CD1c-positive myeloid dendritic cell (primary cell): ENCODE results near the gene TFDP1.

Source experiments
- DNase-seq: peaks from one replicate; pipeline ENCODE4 v3.0.0-alpha.2; 2016; ENCODE audit errors: extremely low spot score

Gene TFDP1

GRCh38 chr13:113632706-113633484 lies 48.3 kb downstream of the TFDP1 start:
- no peak for DNase-seq

DNA sequence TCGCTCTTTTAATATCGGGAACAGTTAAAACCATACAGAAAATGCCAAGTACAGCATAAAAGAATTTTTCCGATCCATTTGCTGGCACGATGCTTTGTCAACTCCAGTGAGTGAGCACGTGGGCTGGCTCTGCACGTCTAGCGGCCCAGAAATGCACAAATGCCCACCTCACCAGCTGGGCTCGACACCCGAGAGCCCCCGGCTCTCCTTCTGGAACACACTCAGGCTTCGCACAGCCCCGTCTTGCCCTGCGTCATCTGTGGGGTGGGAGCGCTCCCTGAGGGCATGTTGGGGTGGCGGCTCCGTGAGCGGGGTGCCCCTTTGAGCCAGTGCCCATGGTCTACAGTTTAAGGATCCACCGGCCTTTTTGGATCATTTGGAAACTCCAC lies 48.9 kb downstream of the TFDP1 start:
- no peak for DNase-seq

GRCh38 chr13:113634279-113635047 lies 49.9 kb downstream of the TFDP1 start:
- DNase-seq: no peak

- no peak for DNase-seq
Observed at GRCh38 chr13:113635048-113635420, 50.5 kb downstream of the TFDP1 start.

- no peak for DNase-seq
Observed at GRCh38 chr13:113635709-113636108, 51.2 kb downstream of the TFDP1 start.

- DNase-seq: no peak
Observed at GRCh38 chr13:113636266-113636963, 51.9 kb downstream of the TFDP1 start.

DNA sequence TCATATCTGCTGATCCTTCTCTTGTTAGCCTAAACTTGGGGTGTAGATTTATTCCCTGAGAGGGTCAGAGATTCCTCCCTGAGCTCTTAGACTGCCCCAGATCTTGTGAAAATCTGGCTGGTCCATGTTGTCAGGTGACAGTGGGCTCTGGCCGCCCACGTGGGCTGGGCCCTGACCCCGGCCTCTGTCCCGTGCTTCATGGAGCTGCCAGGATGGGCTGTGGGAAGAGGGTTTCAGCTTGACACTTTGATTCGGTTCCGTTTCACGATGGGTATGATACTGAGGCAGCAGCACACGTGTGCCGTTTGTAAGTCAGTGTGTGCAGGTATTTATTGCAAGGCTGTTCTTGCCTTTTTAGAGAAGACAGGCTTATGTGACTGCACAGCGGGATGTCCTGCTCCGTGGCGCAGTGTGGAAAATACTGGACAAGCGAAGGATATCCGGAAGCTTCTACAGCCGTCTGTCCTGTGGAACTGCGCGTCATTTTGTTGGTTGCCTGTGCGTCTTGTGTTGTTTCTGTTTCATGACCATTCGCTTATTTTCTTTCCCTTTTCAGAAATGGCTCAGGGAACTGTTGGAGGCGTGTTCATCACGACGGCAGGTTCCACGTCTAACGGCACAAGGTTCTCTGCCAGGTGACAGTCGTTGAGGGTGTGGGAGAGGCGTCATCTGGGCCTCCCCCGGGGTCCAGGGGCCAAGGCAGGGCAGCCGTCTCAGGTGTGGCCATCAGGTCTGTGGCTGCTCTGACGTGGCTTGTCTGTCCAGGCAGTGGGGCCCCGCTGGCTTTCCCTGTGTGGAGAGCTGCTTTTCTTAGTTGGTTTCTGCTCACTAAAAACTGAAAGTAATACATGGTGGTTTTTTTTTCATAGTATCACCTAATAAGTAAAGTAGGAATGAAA lies 53.0 kb downstream of the TFDP1 start:
- DNase-seq: no peak

DNA sequence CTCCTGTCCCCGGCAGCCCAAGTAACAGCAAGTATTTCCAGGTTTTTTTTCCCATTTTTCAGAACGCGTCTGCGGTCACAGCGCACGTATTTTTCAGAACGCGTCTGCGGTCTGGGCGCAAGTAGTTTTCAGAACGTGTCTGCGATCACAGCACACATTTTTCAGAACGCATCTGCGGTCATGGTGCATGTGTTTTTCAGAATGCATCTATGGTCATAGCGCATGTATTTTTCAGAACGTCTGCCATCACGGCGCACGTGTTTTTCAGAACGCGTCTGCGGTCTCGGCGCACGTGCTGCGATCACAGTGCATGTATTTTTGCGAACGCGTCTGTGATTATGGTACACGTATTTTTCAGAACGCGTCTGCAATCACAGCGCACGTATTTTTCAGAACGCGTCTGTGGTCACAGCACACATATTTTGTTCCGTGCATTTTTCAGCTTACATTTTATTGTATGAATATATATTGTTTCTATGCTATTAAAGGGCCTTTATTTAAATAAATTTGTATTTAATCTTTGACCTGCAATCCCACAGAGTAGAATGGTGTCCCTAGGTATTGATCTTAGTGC lies 53.7 kb downstream of the TFDP1 start:
- no peak for DNase-seq

DNA sequence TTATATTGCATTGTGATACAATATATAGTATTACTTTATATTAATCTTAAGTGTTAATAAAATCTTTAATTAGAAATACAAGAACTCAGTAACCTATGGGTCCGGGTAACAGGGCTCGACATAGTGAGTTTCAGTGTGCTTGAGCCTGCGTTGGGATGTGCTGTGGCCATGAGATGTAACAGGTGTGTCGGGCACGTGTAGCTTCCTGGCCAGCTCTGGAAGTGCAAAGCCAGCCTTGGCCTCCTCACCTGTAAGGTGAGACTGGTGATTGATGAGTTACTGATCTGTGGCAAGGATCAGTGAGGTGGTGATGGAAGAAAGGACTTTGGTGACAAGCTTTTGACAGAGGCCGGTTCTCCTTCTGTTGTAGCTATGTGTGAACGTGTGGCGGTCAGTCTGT lies 54.3 kb downstream of the TFDP1 start:
- no peak for DNase-seq

GRCh38 chr13:113639616-113640262 lies 55.2 kb downstream of the TFDP1 start:
- DNase-seq: no peak

GRCh38 chr13:113641426-113641825 lies 56.9 kb downstream of the TFDP1 start:
- no peak for DNase-seq

DNA sequence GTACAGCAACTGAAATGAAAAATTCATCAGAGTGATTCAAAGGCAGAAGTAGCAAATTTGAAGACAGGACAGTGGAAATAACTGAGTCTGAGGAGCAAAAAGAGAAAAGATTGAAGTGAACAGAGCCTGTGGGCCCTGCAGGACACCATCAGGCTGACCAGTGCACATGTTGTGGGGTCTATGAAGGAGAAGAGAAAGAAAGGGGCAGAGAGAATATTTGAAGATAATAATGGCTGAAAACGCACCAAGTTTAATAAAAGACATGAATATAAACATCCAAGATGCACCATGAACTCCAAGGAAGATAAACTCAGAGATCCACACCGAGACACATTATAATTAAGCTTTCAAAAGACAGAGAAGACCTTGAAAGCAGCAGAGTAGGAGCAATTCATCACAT lies 58.0 kb downstream of the TFDP1 start:
- DNase-seq: no peak

DNA sequence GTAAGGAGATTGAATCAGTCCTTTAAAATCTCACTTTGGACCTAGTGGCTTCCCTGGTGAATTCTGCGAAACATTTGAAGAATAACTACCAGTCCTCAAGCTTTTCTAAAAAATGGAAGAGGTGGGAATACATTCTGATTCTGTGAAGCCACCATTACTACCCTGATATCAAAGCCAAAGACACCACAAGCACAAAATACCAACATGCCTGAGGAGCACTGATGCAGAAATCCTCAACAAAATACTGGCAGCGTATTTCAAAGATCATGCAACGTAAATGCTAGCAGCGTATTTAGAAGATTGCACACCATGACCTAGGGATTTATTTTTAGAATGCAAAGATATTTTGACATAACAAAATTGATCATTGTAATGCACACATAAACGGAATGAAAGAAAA lies 59.0 kb downstream of the TFDP1 start:
- no peak for DNase-seq

- no peak for DNase-seq
Observed at GRCh38 chr13:113644800-113645199, 60.2 kb downstream of the TFDP1 start.

DNA sequence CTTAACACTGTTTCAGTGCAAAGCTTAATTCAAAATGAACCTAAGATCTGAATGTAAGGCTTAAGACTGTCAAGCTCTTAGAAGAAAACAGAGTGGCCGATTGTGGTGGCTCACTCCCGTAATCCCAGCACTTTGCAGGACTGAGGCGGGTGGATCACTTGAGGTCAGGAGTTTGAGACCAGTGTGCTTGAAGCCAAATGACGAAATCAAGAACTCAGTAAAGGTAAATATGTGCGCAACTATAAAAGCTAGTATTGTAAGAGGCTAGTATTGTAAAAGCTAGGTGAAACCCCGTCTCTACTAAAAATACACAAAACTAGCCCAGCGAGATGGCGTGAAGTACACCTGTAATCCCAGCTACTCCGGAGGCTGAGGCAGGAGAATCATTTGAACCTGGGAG lies 60.8 kb downstream of the TFDP1 start:
- DNase-seq: no peak

DNA sequence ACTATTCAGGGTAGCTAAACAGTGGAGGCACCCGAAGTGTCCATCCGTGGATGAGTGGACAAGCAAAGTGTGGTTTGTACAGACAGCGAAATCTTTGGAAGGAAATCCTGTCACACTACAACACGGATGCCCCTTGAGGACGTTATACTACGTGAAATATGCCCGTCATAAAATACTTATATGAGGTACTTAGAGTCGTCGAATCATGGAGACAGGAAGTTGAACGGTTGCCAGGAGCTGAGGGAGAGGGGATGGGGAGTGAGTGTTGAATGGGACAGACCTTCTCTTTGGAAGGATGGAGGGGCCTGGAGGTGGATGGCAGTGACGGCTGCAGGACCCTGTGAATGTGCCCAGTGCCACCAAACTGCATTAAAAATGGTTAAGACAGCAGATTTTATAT lies 61.8 kb downstream of the TFDP1 start:
- no peak for DNase-seq

DNA sequence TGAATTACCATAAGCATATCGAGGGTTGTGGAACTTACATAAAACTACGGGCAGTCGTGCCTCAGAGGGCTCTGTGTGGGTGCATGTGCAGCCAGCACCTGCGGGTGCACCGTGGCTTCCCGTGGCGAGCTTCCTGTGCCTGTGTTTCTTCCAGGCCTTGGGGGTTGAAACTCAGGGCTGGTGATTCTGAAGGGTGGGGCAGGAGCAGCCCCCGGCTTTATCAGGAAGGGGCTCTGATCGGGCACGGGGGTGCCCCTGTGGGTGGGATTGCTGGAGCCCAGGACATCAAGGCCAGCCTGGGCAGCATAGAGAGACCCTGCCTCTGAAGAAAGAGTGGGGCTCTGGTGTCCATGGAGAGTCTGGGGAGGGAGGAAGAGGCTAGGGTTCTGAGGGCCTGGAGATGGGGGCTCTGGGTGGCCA lies 62.4 kb downstream of the TFDP1 start:
- no peak for DNase-seq

DNA sequence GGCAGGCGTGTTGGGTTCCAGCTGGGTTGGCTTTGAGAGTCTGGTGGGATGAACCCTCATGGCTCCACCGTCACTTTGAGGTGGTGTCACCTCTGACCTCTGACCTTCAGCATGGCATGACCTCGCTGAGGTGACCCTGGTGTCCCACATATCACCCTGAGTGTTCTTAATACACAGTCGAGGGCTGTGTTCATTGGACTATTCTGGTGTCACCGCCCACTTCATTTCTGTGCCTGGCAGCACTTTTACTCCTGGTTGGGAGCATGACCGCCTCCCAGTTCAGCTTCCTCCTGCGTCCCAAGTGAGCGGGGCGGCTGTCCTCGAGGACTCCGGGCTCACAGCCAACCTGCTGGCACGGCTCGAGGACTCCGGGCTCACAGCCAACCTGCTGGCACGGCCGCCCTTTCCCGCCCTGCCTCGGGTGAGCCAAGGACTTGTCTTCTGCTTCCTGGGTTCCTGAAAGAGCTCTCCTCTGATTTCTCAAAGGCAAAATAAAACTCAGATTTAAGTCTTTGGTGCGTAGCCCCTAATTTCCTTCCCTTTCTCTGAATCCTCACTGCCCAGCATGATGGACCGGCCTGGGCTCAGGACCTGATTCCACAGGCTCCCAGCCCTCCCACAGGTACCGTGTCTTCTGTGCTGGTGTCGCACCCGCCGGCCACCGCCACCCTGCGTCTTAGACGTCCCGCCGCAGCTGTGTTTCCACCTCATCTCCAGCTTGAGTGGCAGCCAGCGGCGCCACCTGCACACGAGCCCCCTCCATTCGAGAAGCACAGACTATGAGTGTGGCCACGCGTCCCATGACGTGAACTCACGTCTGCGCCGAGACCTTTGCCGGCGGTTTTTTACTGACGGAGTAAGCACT lies 63.0 kb downstream of the TFDP1 start:
- peak; percentile 28 for DNase-seq

- DNase-seq: no peak
Observed at GRCh38 chr13:113648216-113648610, 63.7 kb downstream of the TFDP1 start.

GRCh38 chr13:113649212-113649611 lies 64.7 kb downstream of the TFDP1 start:
- DNase-seq: no peak
